Peyer's patch (tissue), 4 donors: ENCODE data around the gene CARHSP1.

ENCODE experiments used
- CTCF ChIP-seq, 6 experiments: fragments of 450-650 bp in 4 of 6; fragments of 200-600 bp in 2 of 6; sonication (generic) in 1 of 6; IDR thresholded peaks; one replicate each; pipeline ENCODE4 v1.5.1; 2017 to 2019; ENCODE audit warnings: antibody characterized with exemption in 6 of 6, mild to moderate bottlenecking in 3 of 6, moderate library complexity in 1 of 6
- POLR2A ChIP-seq, 2 donors: fragments of 450-650 bp; IDR thresholded peaks; one replicate each; pipeline ENCODE4 v1.5.1; 2017; ENCODE audit warnings: antibody characterized with exemption in 2 of 2, mild to moderate bottlenecking in 2 of 2, moderate library complexity in 2 of 2

GRCh38 chr16:8846401-8846932 lies 22.3 kb downstream of the CARHSP1 start:
- TF ChIP-seq CTCF (IDR thresholded peaks at IDR 0.05) (no peak), POLR2A (IDR thresholded peaks at IDR 0.05) (no peak)
